ENCODE data around the gene CADPS. TPM values are rescaled to one million over a fixed set of nuclear protein-coding genes. Genes with fewer than 3 reads are reported as not detected.

The CADPS gene
- total and polyA plus RNA-seq, 11 donors, result 3.6 to 37.8 (median 12.9) TPM

DNA sequence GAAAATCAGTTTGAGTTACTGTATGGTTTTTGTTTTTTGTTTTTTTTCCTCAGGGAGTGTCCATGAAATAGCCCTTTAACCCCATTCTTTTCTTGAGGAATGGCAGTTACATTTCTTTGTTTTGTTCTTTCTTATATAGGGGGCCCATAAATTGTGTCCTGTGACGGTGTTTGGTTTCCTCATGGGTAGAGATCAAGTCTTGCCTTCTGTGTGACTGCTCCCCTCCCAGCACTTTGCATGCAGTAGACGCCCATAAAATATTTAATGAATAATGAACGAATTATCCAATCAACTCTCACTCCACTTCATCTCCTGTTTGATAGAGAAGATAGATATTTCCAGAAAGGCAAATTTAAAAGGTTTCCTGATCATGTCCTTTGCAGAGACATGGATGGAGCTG is 78.1 kb downstream of the CADPS start:
- no peaks in the 10 kb centered on the region for H3K4me1 ChIP-seq
- no peak for TF ChIP-seq CTCF (IDR thresholded peaks at IDR 0.05)
- no peak for TF ChIP-seq POLR2A (IDR thresholded peaks at IDR 0.05)
- intact Hi-C loops (cut with DNase I), result no loop called here
- DNase-seq (no peak), ATAC-seq (no peak)
- no peaks in the 10 kb centered on the region for H3K9me3 ChIP-seq
- no peak overlapping the region for H3K4me3 ChIP-seq
- no peak overlapping the region for H3K27ac ChIP-seq
- no peaks in the 10 kb centered on the region for H3K27me3 ChIP-seq
- no peaks in the 10 kb centered on the region for H3K36me3 ChIP-seq
- WGBS, 4 donors, result 53 to 57% (median 56%) methylated on average over 3 of the region's 3 CpGs

- intact Hi-C loops (cut with DNase I), result no loop called here
- no peak for ATAC-seq
- Histone ChIP-seq H3K27me3 (no peaks in the 10 kb centered on the region), H3K4me1 (no peaks in the 10 kb centered on the region), H3K9me3 (no peaks in the 10 kb centered on the region), H3K4me3 (no peak overlapping the region), H3K36me3 (no peaks in the 10 kb centered on the region), H3K27ac (no peak overlapping the region)
- 79 to 83% (median 80%) methylated on average over 2 of the region's 2 CpGs for WGBS, 4 donors
- DNase-seq, result no peak
- TF ChIP-seq POLR2A (IDR thresholded peaks at IDR 0.05) (no peak), CTCF (IDR thresholded peaks at IDR 0.05) (no peak)
Observed at GRCh38 chr3:62795978-62796657, 79.1 kb downstream of the CADPS start.

DNA sequence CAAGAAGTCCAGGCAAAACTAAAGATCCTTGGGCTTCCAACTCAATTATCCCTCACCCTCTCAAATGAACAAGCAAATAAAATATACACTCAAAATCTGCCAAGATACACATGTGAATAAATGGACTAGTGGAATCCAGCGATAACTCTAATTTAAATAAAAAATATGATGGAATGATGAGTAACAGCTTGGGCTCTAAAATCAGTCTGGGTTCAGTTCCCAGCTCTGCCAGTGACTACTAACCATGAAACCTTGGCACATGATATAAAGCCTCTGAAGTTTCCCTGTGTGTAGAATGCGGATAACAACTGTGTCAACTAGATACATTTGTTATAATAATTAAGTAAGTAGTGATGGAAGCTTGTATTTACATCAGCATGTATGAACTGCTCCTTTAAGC is 81.3 kb downstream of the CADPS start:
- H3K4me1 ChIP-seq, result no peaks in the 10 kb centered on the region
- DNase-seq (no peak), ATAC-seq (no peak)
- TF ChIP-seq POLR2A (IDR thresholded peaks at IDR 0.05), result no peak
- no peak for TF ChIP-seq CTCF (IDR thresholded peaks at IDR 0.05)
- H3K9me3 ChIP-seq, result no peaks in the 10 kb centered on the region
- WGBS, 4 donors, result 75 to 94% (median 84%) methylated on average over 2 of the region's 2 CpGs
- intact Hi-C loops (cut with DNase I), result no loop called here
- H3K4me3 ChIP-seq, result no peak overlapping the region
- no peak overlapping the region for H3K27ac ChIP-seq
- no peaks in the 10 kb centered on the region for H3K27me3 ChIP-seq
- no peaks in the 10 kb centered on the region for H3K36me3 ChIP-seq

- TF ChIP-seq POLR2A (IDR thresholded peaks at IDR 0.05) (no peak), CTCF (IDR thresholded peaks at IDR 0.05) (no peak)
- intact Hi-C loops (cut with DNase I), result no loop called here
- H3K27me3 ChIP-seq, result no peaks in the 10 kb centered on the region
- peaks cover 0 to 3% (median 0%) of the 10 kb centered on the region in 12 donors for H3K4me1 ChIP-seq
- 54 to 85% (median 63%) methylated on average over 1 of the region's 1 CpG for WGBS, 4 donors
- DNase-seq (no peak), ATAC-seq (no peak)
- no peak overlapping the region for H3K4me3 ChIP-seq
- no peak overlapping the region for H3K27ac ChIP-seq
- no peaks in the 10 kb centered on the region for H3K36me3 ChIP-seq
- no peaks in the 10 kb centered on the region for H3K9me3 ChIP-seq
Observed at GRCh38 chr3:62785384-62785783, 89.8 kb downstream of the CADPS start.
